WTC11 (cell line): ENCODE results near the gene RACK1. TPM values are rescaled to one million over a fixed set of nuclear protein-coding genes. Genes with fewer than 3 reads are reported as not detected.
A peak's percentile ranks its signal among the peaks of the same experiment; 100 is the strongest.
"Not testable (repeated sequence)": the region's sequence is repeated elsewhere in the genome, so short reads cannot be mapped to it uniquely, and the experiment has no call there.

Experiments used
- ATAC-seq: fragments of 200-7000 bp; cut with Tn5 transposase; 2 replicates; pipeline ENCODE4 v1.10.0; 2021; ENCODE audit warnings: mild to moderate bottlenecking, moderate library complexity
- CTCF ChIA-PET: fragments of 300-600 bp; sonication (Branson Sonifier 250); formaldehyde crosslinking; loops from one replicate; lab custom pipeline; 2021; ENCODE audit warnings: antibody characterized with exemption; lab: Charles Lee
- POLR2A ChIA-PET: fragments of 350-600 bp; sonication (Branson Sonifier 250); formaldehyde crosslinking; loops from one replicate; lab custom pipeline; 2021; ENCODE audit warnings: antibody characterized with exemption; lab: Charles Lee
- DNase-seq: peaks from one replicate; pipeline ENCODE4 v3.0.0; 2021; ENCODE audit warnings: low spot score
- H3K27ac Mint-ChIP-seq: 2 replicates; pipeline ENCODE4 v1.8.0; 2021; ENCODE audit warnings: mixed read lengths
- H3K27me3 Mint-ChIP-seq: 2 replicates; pipeline ENCODE4 v1.8.0; 2021; ENCODE audit warnings: low read depth, mild to moderate bottlenecking, moderate library complexity, mixed read lengths
- H3K36me3 Mint-ChIP-seq: 2 replicates; pipeline ENCODE4 v1.8.0; 2021; ENCODE audit warnings: mixed read lengths
- H3K4me1 Mint-ChIP-seq: 2 replicates; pipeline ENCODE4 v1.8.0; 2022; ENCODE audit warnings: mixed read lengths
- H3K4me3 Mint-ChIP-seq: 2 replicates; pipeline ENCODE4 v1.8.0; 2021; ENCODE audit warnings: mild to moderate bottlenecking, moderate library complexity, mixed read lengths
- H3K9me3 Mint-ChIP-seq: 2 replicates; pipeline ENCODE4 v1.8.0; 2021; ENCODE audit warnings: mixed read lengths
- CDX4 ChIP-seq: fragments of 250-450 bp; sonication (Bioruptor Pico); IDR thresholded peaks from 2 replicates; pipeline ENCODE4 v1.9.0; 2021; ENCODE audit warnings: moderate library complexity, mild to moderate bottlenecking, inconsistent platforms, borderline replicate concordance
- EMX1 ChIP-seq: fragments of 250-450 bp; sonication (Bioruptor Pico); IDR thresholded peaks from 2 replicates; pipeline ENCODE4 v1.8.0; 2021; ENCODE audit warnings: mild to moderate bottlenecking
- ERG ChIP-seq: fragments of 250-450 bp; sonication (Bioruptor Pico); IDR thresholded peaks from 2 replicates; pipeline ENCODE4 v1.8.0; 2021; ENCODE audit warnings: mild to moderate bottlenecking
- FOXP1 ChIP-seq: sonication (generic); formaldehyde crosslinking; IDR thresholded peaks from 2 replicates; pipeline ENCODE4 v1.8.0; 2022; ENCODE audit warnings: missing genetic modification reagents, mild to moderate bottlenecking, moderate library complexity, borderline replicate concordance
- TP53 ChIP-seq: sonication (generic); formaldehyde crosslinking; IDR thresholded peaks from 2 replicates; pipeline ENCODE4 v1.8.1; 2023; ENCODE audit warnings: mild to moderate bottlenecking, missing genetic modification reagents
- ZBTB21 ChIP-seq: sonication (generic); formaldehyde crosslinking; IDR thresholded peaks from 2 replicates; pipeline ENCODE4 v1.8.1; 2023; ENCODE audit warnings: mild to moderate bottlenecking, missing genetic modification reagents, borderline replicate concordance
- ZNF396 ChIP-seq: fragments of 250-450 bp; sonication (Bioruptor Pico); IDR thresholded peaks from 2 replicates; pipeline ENCODE4 v1.8.0; 2021; ENCODE audit warnings: mild to moderate bottlenecking, moderate library complexity, borderline replicate concordance
- ZNF416 ChIP-seq: fragments of 250-450 bp; sonication (Bioruptor Pico); IDR thresholded peaks from 2 replicates; pipeline ENCODE4 v1.9.0; 2021; ENCODE audit warnings: mild to moderate bottlenecking, inconsistent platforms
- ZNF425 ChIP-seq: fragments of 250-450 bp; sonication (Bioruptor Pico); conservative IDR thresholded peaks from 2 replicates; pipeline ENCODE4 v1.9.0; 2021; ENCODE audit warnings: mild to moderate bottlenecking
- total RNA-seq: library from RNA; stranded (reverse); gene quantifications from 3 replicates; pipeline ENCODE4 v1.2.3, GENCODE V29; 2021
- TF ChIP-seq, protein P1 (sequence below): sonication (generic); formaldehyde crosslinking; IDR thresholded peaks from 2 replicates; pipeline ENCODE4 v1.8.1; 2023; ENCODE audit warnings: mild to moderate bottlenecking, missing genetic modification reagents, borderline replicate concordance
- TF ChIP-seq, protein P2 (sequence below): sonication (generic); formaldehyde crosslinking; IDR thresholded peaks from 2 replicates; pipeline ENCODE4 v1.8.1; 2022; ENCODE audit warnings: missing genetic modification reagents, borderline replicate concordance
- TF ChIP-seq, protein P3 (sequence below): sonication (generic); formaldehyde crosslinking; conservative IDR thresholded peaks from 2 replicates; pipeline ENCODE4 v1.8.1; 2023; ENCODE audit warnings: mild to moderate bottlenecking, low read depth, missing genetic modification reagents, moderate library complexity

RACK1 gene
- total RNA-seq, 1 experiment from 2014 or later: 2,360 TPM

DNA sequence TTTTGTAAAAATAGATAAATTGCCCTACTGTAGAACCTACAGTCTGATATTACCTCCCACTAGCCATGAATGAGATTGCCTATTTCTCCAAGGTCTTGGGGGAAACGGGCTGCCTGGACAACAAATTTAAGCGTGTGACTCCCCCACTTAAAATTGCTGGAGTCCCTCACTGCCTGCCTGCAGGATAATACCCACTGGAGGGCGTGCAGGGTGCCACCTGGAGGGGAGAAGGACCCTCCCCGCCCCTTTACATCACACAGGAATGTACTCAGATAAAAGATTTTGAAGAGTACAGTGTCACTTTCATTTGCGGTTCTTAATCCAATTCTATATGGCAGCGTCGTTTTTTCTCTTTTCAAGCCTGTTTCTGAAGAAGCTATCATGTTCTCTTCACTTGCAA lies 32.5 kb downstream of the RACK1 start:
- Mint-ChIP-seq H3K36me3 (peaks cover 6% of the 10 kb centered on the region; the same call in 1 of the 2 replicates), H3K27me3 (peaks cover 21% of the 10 kb centered on the region), H3K4me1 (peaks cover 15% of the 10 kb centered on the region)
- ATAC-seq (no peak), DNase-seq (peak; percentile 26)
- CTCF ChIA-PET: no interaction called here
- TF ChIP-seq ZBTB21: no peak
- TF ChIP-seq, protein P1, sequence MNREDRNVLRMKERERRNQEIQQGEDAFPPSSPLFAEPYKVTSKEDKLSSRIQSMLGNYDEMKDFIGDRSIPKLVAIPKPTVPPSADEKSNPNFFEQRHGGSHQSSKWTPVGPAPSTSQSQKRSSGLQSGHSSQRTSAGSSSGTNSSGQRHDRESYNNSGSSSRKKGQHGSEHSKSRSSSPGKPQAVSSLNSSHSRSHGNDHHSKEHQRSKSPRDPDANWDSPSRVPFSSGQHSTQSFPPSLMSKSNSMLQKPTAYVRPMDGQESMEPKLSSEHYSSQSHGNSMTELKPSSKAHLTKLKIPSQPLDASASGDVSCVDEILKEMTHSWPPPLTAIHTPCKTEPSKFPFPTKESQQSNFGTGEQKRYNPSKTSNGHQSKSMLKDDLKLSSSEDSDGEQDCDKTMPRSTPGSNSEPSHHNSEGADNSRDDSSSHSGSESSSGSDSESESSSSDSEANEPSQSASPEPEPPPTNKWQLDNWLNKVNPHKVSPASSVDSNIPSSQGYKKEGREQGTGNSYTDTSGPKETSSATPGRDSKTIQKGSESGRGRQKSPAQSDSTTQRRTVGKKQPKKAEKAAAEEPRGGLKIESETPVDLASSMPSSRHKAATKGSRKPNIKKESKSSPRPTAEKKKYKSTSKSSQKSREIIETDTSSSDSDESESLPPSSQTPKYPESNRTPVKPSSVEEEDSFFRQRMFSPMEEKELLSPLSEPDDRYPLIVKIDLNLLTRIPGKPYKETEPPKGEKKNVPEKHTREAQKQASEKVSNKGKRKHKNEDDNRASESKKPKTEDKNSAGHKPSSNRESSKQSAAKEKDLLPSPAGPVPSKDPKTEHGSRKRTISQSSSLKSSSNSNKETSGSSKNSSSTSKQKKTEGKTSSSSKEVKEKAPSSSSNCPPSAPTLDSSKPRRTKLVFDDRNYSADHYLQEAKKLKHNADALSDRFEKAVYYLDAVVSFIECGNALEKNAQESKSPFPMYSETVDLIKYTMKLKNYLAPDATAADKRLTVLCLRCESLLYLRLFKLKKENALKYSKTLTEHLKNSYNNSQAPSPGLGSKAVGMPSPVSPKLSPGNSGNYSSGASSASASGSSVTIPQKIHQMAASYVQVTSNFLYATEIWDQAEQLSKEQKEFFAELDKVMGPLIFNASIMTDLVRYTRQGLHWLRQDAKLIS: no peak
- TF ChIP-seq ZNF396 (CRISPR knock-in tag): no peak
- TF ChIP-seq ZNF416 (CRISPR knock-in tag): no peak
- TF ChIP-seq, protein P2, sequence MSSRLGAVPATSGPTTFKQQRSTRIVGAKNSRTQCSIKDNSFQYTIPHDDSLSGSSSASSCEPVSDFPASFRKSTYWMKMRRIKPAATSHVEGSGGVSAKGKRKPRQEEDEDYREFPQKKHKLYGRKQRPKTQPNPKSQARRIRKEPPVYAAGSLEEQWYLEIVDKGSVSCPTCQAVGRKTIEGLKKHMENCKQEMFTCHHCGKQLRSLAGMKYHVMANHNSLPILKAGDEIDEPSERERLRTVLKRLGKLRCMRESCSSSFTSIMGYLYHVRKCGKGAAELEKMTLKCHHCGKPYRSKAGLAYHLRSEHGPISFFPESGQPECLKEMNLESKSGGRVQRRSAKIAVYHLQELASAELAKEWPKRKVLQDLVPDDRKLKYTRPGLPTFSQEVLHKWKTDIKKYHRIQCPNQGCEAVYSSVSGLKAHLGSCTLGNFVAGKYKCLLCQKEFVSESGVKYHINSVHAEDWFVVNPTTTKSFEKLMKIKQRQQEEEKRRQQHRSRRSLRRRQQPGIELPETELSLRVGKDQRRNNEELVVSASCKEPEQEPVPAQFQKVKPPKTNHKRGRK (CRISPR knock-in tag): no peak
- TF ChIP-seq FOXP1: no peak
- TF ChIP-seq, protein P3, sequence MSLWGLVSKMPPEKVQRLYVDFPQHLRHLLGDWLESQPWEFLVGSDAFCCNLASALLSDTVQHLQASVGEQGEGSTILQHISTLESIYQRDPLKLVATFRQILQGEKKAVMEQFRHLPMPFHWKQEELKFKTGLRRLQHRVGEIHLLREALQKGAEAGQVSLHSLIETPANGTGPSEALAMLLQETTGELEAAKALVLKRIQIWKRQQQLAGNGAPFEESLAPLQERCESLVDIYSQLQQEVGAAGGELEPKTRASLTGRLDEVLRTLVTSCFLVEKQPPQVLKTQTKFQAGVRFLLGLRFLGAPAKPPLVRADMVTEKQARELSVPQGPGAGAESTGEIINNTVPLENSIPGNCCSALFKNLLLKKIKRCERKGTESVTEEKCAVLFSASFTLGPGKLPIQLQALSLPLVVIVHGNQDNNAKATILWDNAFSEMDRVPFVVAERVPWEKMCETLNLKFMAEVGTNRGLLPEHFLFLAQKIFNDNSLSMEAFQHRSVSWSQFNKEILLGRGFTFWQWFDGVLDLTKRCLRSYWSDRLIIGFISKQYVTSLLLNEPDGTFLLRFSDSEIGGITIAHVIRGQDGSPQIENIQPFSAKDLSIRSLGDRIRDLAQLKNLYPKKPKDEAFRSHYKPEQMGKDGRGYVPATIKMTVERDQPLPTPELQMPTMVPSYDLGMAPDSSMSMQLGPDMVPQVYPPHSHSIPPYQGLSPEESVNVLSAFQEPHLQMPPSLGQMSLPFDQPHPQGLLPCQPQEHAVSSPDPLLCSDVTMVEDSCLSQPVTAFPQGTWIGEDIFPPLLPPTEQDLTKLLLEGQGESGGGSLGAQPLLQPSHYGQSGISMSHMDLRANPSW: no peak
- TF ChIP-seq, all 79 proteins: peak for 0
- Mint-ChIP-seq H3K4me3 (no peak overlapping the region), H3K27ac (no peak overlapping the region), H3K9me3 (no peaks in the 10 kb centered on the region)
- POLR2A ChIA-PET: no interaction called here

DNA sequence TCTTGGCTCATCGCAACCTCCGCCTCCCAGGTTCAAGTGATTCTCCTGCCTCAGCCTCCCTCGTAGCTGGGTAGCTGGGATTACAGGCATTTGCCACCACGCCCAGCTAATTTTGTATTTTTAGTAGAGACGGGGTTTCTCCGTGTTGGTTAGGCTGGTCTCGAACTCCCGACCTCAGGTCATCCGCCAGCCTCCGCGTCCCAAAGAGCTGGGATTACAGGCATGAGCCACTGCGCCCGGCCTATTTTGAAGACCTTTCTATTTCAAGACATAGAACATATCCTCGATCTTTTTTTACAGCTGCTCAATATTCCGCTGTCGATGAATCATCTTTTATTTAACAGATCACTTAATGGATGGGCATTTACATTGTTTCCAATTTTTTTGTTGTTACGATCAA lies 33.0 kb downstream of the RACK1 start:
- Mint-ChIP-seq H3K27me3 (peaks cover 22% of the 10 kb centered on the region), H3K4me1 (peaks cover 17% of the 10 kb centered on the region)
- H3K36me3 Mint-ChIP-seq, H3K4me3 Mint-ChIP-seq, POLR2A ChIA-PET, H3K9me3 Mint-ChIP-seq, H3K27ac Mint-ChIP-seq, ATAC-seq, CTCF ChIA-PET: not testable (repeated sequence)
- DNase-seq: peak; percentile 30

DNA sequence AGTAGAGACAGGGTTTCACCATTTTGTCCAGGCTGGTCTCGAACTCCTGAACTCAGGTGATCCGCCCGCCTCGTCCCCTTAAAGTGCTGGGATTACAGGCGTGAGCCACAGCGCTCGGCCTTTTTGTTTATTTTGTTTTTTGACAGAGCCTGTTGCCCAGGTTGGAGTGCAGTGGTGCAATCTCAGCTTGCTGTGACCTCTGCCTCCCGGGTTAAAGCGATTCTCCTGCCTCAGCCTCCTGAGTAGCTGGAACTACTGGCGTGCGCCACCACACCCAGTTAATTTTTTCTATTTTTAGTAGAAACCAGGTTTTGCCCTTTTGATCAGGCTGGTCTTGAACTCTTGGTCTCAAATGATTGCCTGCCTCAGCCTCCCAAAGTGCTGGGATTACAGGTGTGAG lies 33.6 kb downstream of the RACK1 start:
- DNase-seq, H3K4me3 Mint-ChIP-seq, H3K9me3 Mint-ChIP-seq, ATAC-seq, H3K27ac Mint-ChIP-seq, H3K36me3 Mint-ChIP-seq, POLR2A ChIA-PET: not testable (repeated sequence)
- CTCF ChIA-PET: interaction anchor here (0.7 kb wide), 1 partner anchor 122 kb away, joined by 3 read pairs; no protein-coding TSS in a partner anchor
- H3K27me3 Mint-ChIP-seq: peaks cover 27% of the 10 kb centered on the region
- H3K4me1 Mint-ChIP-seq: peaks cover 18% of the 10 kb centered on the region

GRCh38 chr5:181209006-181209405 lies 34.7 kb downstream of the RACK1 start:
- peaks cover 18% of the 10 kb centered on the region for H3K4me1 Mint-ChIP-seq
- H3K4me3 Mint-ChIP-seq, CTCF ChIA-PET, H3K36me3 Mint-ChIP-seq, H3K9me3 Mint-ChIP-seq, POLR2A ChIA-PET, DNase-seq, H3K27ac Mint-ChIP-seq, ATAC-seq: not testable (repeated sequence)
- H3K27me3 Mint-ChIP-seq: peaks cover 36% of the 10 kb centered on the region

GRCh38 chr5:181207960-181208253 lies 35.8 kb downstream of the RACK1 start:
- CTCF ChIA-PET: interaction anchor here (0.7 to 4.6 kb wide), 6 partner anchors 12 to 70 kb away, joined by 3 to 42 read pairs (median 6); partner anchors contain the start of gene TRIM41
- no peak for DNase-seq
- no peak overlapping the region for H3K27ac Mint-ChIP-seq
- peak overlapping the region; percentile 94 for H3K4me3 Mint-ChIP-seq
- POLR2A ChIA-PET: interaction anchor here (0.7 to 1.8 kb wide), 4 partner anchors 15 to 36 kb away, joined by 4 to 11 read pairs (median 6); partner anchors contain the start of genes RACK1 and TRIM41
- H3K36me3 Mint-ChIP-seq: peaks cover 6% of the 10 kb centered on the region; the same call in 1 of the 2 replicates
- H3K9me3 Mint-ChIP-seq: no peaks in the 10 kb centered on the region
- H3K27me3 Mint-ChIP-seq: peaks cover 43% of the 10 kb centered on the region
- ATAC-seq: no peak
- H3K4me1 Mint-ChIP-seq: peaks cover 20% of the 10 kb centered on the region
- no peak for TF ChIP-seq TP53 (CRISPR knock-in tag)
- 0 out of 2 replicates have a peak, but pooled peaks have one; percentile 69 for TF ChIP-seq EMX1
- 0 out of 2 replicates have a peak, but pooled peaks have one; percentile 58 for TF ChIP-seq CDX4
- 0 out of 2 replicates have a peak, but pooled peaks have one; percentile 71 for TF ChIP-seq ERG (CRISPR knock-in tag)
- peak; percentile 74; the same call in 1 of the 2 replicates for TF ChIP-seq ZNF425 (CRISPR knock-in tag)
